Tibial artery (tissue), 4 donors: Measurements from ENCODE around the gene PKP1.

Experiments used
- DNase-seq, 2 donors: peaks; one replicate each; pipeline ENCODE4 v3.0.0-alpha.2; 2019
- H3K27ac ChIP-seq, 2 donors: fragments of 200-600 bp; sonication (generic) in 1 of 2; 1 replicate in 1 of 2; 2 replicates in 1 of 2; pipeline ENCODE4 v1.5.1; 2018 to 2019; ENCODE audit warnings: mild to moderate bottlenecking in 1 of 2
- H3K27me3 ChIP-seq, 2 donors: fragments of 200-600 bp; sonication (generic) in 1 of 2; one replicate each; pipeline versions ENCODE4 v1.5.1 to v1.6.0; 2016 to 2019
- H3K36me3 ChIP-seq, 3 donors: fragments of 200-600 bp; sonication (generic) in 2 of 3; one replicate each; pipeline ENCODE4 v1.5.1; 2016 to 2019; ENCODE audit warnings: mild to moderate bottlenecking in 2 of 3
- H3K4me1 ChIP-seq, 4 donors: fragments of 200-600 bp; sonication (generic) in 2 of 4; 1 replicate in 3 of 4; 2 replicates in 1 of 4; pipeline ENCODE4 v1.5.1; 2016 to 2019
- H3K4me3 ChIP-seq, 2 donors: fragments of 200-600 bp; sonication (generic) in 1 of 2; 1 replicate in 1 of 2; 2 replicates in 1 of 2; pipeline ENCODE4 v1.5.1; 2018 to 2019; ENCODE audit warnings: mild to moderate bottlenecking in 2 of 2
- H3K9me3 ChIP-seq, 3 donors: fragments of 200-600 bp; sonication (generic) in 1 of 3; one replicate each; pipeline ENCODE4 v1.5.1; 2016 to 2019
- intact Hi-C: fragments of 100-400 bp; cut with DNase I; formaldehyde crosslinking; loops from one replicate; pipeline ENCODE4 v1.15.0; 2023; ENCODE audit warnings: low total_unique reads
- TF ChIP-seq, protein P1 (sequence below), 2 experiments: fragments of 200-600 bp in 1 of 2; fragments of 450-650 bp in 1 of 2; IDR thresholded peaks; one replicate each; pipeline ENCODE4 v1.5.1; 2017 to 2019; ENCODE audit warnings: antibody characterized with exemption in 2 of 2, mild to moderate bottlenecking in 1 of 2, moderate library complexity in 1 of 2

The PKP1 gene

GRCh38 chr1:201304126-201304525 lies 20.8 kb downstream of the PKP1 start:
- no peak for DNase-seq
- H3K4me3 ChIP-seq, result no peak overlapping the region
- TF ChIP-seq, protein P1, sequence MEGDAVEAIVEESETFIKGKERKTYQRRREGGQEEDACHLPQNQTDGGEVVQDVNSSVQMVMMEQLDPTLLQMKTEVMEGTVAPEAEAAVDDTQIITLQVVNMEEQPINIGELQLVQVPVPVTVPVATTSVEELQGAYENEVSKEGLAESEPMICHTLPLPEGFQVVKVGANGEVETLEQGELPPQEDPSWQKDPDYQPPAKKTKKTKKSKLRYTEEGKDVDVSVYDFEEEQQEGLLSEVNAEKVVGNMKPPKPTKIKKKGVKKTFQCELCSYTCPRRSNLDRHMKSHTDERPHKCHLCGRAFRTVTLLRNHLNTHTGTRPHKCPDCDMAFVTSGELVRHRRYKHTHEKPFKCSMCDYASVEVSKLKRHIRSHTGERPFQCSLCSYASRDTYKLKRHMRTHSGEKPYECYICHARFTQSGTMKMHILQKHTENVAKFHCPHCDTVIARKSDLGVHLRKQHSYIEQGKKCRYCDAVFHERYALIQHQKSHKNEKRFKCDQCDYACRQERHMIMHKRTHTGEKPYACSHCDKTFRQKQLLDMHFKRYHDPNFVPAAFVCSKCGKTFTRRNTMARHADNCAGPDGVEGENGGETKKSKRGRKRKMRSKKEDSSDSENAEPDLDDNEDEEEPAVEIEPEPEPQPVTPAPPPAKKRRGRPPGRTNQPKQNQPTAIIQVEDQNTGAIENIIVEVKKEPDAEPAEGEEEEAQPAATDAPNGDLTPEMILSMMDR (IDR thresholded peaks at IDR 0.05), result no peak
- H3K27me3 ChIP-seq, result peaks cover 0 to 26% of the 10 kb centered on the region in 2 donors
- H3K9me3 ChIP-seq, result no peaks in the 10 kb centered on the region
- intact Hi-C loops, result no loop called here
- no peak overlapping the region for H3K27ac ChIP-seq
- no peaks in the 10 kb centered on the region for H3K36me3 ChIP-seq
- peaks cover 0 to 37% (median 0%) of the 10 kb centered on the region in 4 donors for H3K4me1 ChIP-seq

DNA sequence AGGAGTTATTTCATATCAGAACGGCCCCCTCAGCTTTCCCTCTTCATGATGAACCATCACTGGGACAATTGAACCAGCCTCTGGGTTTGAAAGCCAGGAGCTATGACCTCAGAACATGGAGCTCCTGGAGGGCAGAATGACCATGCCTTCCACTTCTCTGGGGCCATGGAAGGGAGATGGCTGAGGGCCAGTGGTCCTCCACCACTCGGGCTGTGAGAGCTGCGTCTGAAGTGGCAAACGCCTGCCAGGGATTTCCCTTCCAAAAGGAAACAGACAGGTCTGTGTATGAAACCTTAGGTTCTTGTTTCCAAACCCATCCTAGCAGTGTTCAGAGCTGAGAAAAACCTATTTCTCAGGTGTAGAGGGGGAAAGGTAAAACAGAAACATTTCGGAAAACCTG lies 22.5 kb downstream of the PKP1 start:
- TF ChIP-seq, protein P1 (IDR thresholded peaks at IDR 0.05), result no peak
- no peaks in the 10 kb centered on the region for H3K9me3 ChIP-seq
- H3K27me3 ChIP-seq, result peaks cover 0 to 36% of the 10 kb centered on the region in 2 donors
- no peak for DNase-seq
- peaks cover 0 to 38% (median 2%) of the 10 kb centered on the region in 4 donors for H3K4me1 ChIP-seq
- intact Hi-C loops, result no loop called here
- no peaks in the 10 kb centered on the region for H3K36me3 ChIP-seq
- no peak overlapping the region for H3K4me3 ChIP-seq
- no peak overlapping the region for H3K27ac ChIP-seq

GRCh38 chr1:201307231-201307630 lies 23.9 kb downstream of the PKP1 start:
- H3K4me3 ChIP-seq, result no peak overlapping the region
- intact Hi-C loops, result no loop called here
- DNase-seq, result no peak
- no peaks in the 10 kb centered on the region for H3K36me3 ChIP-seq
- no peaks in the 10 kb centered on the region for H3K9me3 ChIP-seq
- no peak overlapping the region for H3K27ac ChIP-seq
- TF ChIP-seq, protein P1 (IDR thresholded peaks at IDR 0.05), result no peak
- peaks cover 0 to 42% of the 10 kb centered on the region in 2 donors for H3K27me3 ChIP-seq
- peaks cover 0 to 49% (median 2%) of the 10 kb centered on the region in 4 donors for H3K4me1 ChIP-seq

DNA sequence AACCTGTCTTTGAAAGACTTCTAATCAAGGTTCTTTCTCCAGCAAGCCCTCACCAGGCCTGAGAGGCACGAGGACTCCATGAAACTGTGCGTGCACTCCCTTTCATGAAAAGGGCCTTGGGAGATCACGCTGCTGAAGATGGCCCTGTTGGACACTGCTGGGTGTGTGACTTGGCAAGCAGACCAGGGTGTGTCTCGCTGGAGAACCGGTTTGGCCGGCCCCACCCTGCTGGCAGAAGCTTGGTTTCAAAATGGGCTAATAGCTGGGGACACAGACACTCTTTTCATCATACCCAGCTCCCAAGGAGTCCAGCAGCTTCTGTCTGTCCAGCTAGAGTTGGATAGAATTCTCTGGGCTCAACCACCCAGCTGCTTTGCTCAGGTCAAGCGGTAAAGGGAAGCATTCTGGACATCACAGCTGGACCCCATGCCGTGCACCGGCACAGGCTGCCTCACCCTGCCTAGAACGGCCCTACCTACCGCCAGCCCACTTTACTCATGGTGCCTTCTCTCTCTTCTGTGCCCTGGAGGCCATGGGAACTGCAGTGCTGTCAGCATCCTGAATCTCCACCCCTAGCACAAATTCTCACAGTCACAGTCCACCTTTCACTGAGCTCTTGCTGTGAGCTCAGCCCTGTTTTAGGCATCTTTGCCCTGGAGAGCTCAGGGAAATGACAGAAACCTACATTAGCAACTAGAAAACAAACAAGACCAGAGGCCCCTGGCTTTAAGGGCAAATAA lies 24.6 kb downstream of the PKP1 start:
- TF ChIP-seq, protein P1 (IDR thresholded peaks at IDR 0.05), result no peak
- H3K27ac ChIP-seq, result no peak overlapping the region

GRCh38 chr1:201309416-201309815 lies 26.1 kb downstream of the PKP1 start:
- no peak overlapping the region for H3K4me3 ChIP-seq
- no peak overlapping the region for H3K27ac ChIP-seq
- H3K9me3 ChIP-seq, result no peaks in the 10 kb centered on the region
- no peaks in the 10 kb centered on the region for H3K36me3 ChIP-seq
- H3K4me1 ChIP-seq, result peaks cover 0 to 49% (median 2%) of the 10 kb centered on the region in 4 donors
- intact Hi-C loops, result no loop called here
- TF ChIP-seq, protein P1 (IDR thresholded peaks at IDR 0.05), result no peak
- DNase-seq, result peak; percentile 57 to 71
- peaks cover 0 to 40% of the 10 kb centered on the region in 2 donors for H3K27me3 ChIP-seq

More for the DNA sequence above, 24.6 kb downstream of the PKP1 start:
- intact Hi-C loops, result no loop called here
- H3K27me3 ChIP-seq, result peaks cover 0 to 38% of the 10 kb centered on the region in 2 donors
- no peak overlapping the region for H3K4me3 ChIP-seq
- peak in 1 of 2 donors; percentile 50 for DNase-seq
- no peaks in the 10 kb centered on the region for H3K9me3 ChIP-seq
- H3K4me1 ChIP-seq, result peaks cover 0 to 49% (median 2%) of the 10 kb centered on the region in 4 donors
- H3K36me3 ChIP-seq, result no peaks in the 10 kb centered on the region
